Esophagus muscularis mucosa (tissue), 3 donors: Measurements from ENCODE around the gene NPEPL1.

Experiments used
- CTCF ChIP-seq, 3 experiments: fragments of 200-600 bp in 2 of 3; fragments of 450-650 bp in 1 of 3; sonication (generic) in 2 of 3; IDR thresholded peaks; one replicate each; pipeline ENCODE4 v1.5.1; 2017 to 2019; ENCODE audit warnings: antibody characterized with exemption in 3 of 3, mild to moderate bottlenecking in 2 of 3, moderate library complexity in 1 of 3
- POLR2A ChIP-seq: fragments of 450-650 bp; IDR thresholded peaks from one replicate; pipeline ENCODE4 v1.6.1; 2017; ENCODE audit warnings: antibody characterized with exemption, moderate library complexity, mild to moderate bottlenecking, low read depth

- TF ChIP-seq CTCF (IDR thresholded peaks at IDR 0.05) (no peak), POLR2A (no peak)
Measured at GRCh38 chr20:58742668-58743566, 50.3 kb downstream of the NPEPL1 start.
